ENCODE data around the gene TNFRSF13B. TPM values are rescaled to one million over a fixed set of nuclear protein-coding genes. Genes with fewer than 3 reads are reported as not detected.

The TNFRSF13B gene
- total and polyA plus RNA-seq, 10 of the 15 experiments (the other 5 are each of a cell fraction or from before 2014, with no cell fraction given): 15.5 to 231 (median 119) TPM

GRCh38 chr17:16889088-16889465 is 82.8 kb downstream of the TNFRSF13B start:
- Histone ChIP-seq H3K27ac (ENCODE audit: control insufficient read depth, insufficient read depth) (no peak overlapping the region), H3K9ac (ENCODE audit: control insufficient read depth, insufficient read depth, low read length) (no peak overlapping the region), H2AFZ (ENCODE audit: control insufficient read depth, low read depth, low read length) (no peak overlapping the region), H3K4me2 (ENCODE audit: control insufficient read depth, insufficient read depth) (no peak overlapping the region), H4K20me1 (ENCODE audit: control insufficient read depth, insufficient read depth) (no peaks in the 10 kb centered on the region), H3K9me3 (replicated peaks; ENCODE audit: control insufficient read depth, insufficient read depth, low read length) (no peaks in the 10 kb centered on the region), H3K4me1 (ENCODE audit: control insufficient read depth, insufficient read depth, low read length) (no peaks in the 10 kb centered on the region; the same call in 1 of the 2 replicates), H3K36me3 (ENCODE audit: control insufficient read depth in 2 of 2, insufficient read depth in 2 of 2, low read length in 1 of 2) (no peaks in the 10 kb centered on the region), H3K27me3 (replicated peaks in 1 of 2; ENCODE audit: control insufficient read depth in 2 of 2, insufficient read depth in 2 of 2, low read length in 1 of 2) (no peaks in the 10 kb centered on the region), H3K4me3 (no peak overlapping the region), H3K79me2 (ENCODE audit: control insufficient read depth, insufficient read depth, low read length) (no peaks in the 10 kb centered on the region)
- TF ChIP-seq PAX8 (IDR thresholded peaks at IDR 0.05): no peak
- no peak for TF ChIP-seq TAF1 (IDR thresholded peaks at IDR 0.05; ENCODE audit: borderline replicate concordance, low read depth, low read length)
- TF ChIP-seq SIN3A (IDR thresholded peaks at IDR 0.05; ENCODE audit: low read depth, low read length): no peak
- TF ChIP-seq SRF (IDR thresholded peaks at IDR 0.05; ENCODE audit: low read depth in 2 of 2, low read length in 2 of 2): no peak
- no peak for TF ChIP-seq CBFB (IDR thresholded peaks at IDR 0.05; ENCODE audit: low read depth)
- no peak for TF ChIP-seq PML (IDR thresholded peaks at IDR 0.05; ENCODE audit: low read length)
- TF ChIP-seq FOXK2 (IDR thresholded peaks at IDR 0.05): no peak
- no peak for TF ChIP-seq NRF1 (conservative IDR thresholded peaks at IDR 0.05; ENCODE audit: low read depth, low read length)
- no peak for TF ChIP-seq USF1 (IDR thresholded peaks at IDR 0.05; ENCODE audit: borderline replicate concordance, extremely low read length, insufficient read depth, low read depth, low read length)
- intact Hi-C loops (cut with micrococcal nuclease; ENCODE audit: unreplicated experiment): no loop called here
- SMC1A ChIA-PET (ENCODE audit: uncharacterized antibody, unreplicated experiment): no interaction called here
- in situ Hi-C loops (cut with MboI): no loop called here
- RAD21 ChIA-PET (ENCODE audit: unreplicated experiment): no interaction called here
- 56% methylated on average over 5 of the region's 5 CpGs for WGBS (ENCODE audit: insufficient coverage, insufficient replicate concordance, low lambda C conversion rate, missing lambda C conversion rate)
- DNase-seq (ENCODE audit: low read depth, low spot score) (no peak), FAIRE-seq (no peak), ATAC-seq (no peak)
- POLR2A ChIA-PET: no interaction called here
- CTCF ChIA-PET: no interaction called here
- BruUV-seq (replicated peaks): no TSS peak

Small RNA genes lying within 50 kb of the gene (small RNA-seq; reads per million reads assigned to genes)
- not detected for gene AL353996.1

Other genes with a start within 250 kb of the TNFRSF13B start
- gene MPRIP, start 70.3 kb upstream of the TNFRSF13B start, total RNA-seq (2014; rRNA removed): 115 and 131 TPM in 2 replicates
- gene MPRIP, start 70.3 kb upstream of the TNFRSF13B start, total RNA-seq (2014; rRNA removed; fragmentation: Illumina TruSeq; extraction: Trizol): 79.0 and 83.9 TPM in 2 replicates
- 159 and 168 TPM in 2 replicates for gene MPRIP, start 70.3 kb upstream of the TNFRSF13B start, total RNA-seq (2021)
- gene MPRIP, start 70.3 kb upstream of the TNFRSF13B start, polyA plus RNA-seq (2011; rRNA removed): 51.1 and 70.6 TPM in 2 replicates
- gene MPRIP, start 70.3 kb upstream of the TNFRSF13B start, polyA plus RNA-seq (2014; fragmentation: Illumina TruSeq; extraction: Trizol): 35.1 and 72.7 TPM in 2 replicates
- gene MPRIP, start 70.3 kb upstream of the TNFRSF13B start, polyA plus RNA-seq (2014; fragmentation: Nextera tagmentation; extraction: Ambion mirVana): 10 to 100 TPM; 24.3 to 44.6 TPM
- gene MPRIP, start 70.3 kb upstream of the TNFRSF13B start, polyA plus RNA-seq (2014; rRNA removed): 89.3 and 97.0 TPM in 2 replicates
- 10 to 100 TPM; 16.5 to 18.5 TPM for gene MPRIP, start 70.3 kb upstream of the TNFRSF13B start, polyA plus RNA-seq (2016; fragmentation: Nextera tagmentation; extraction: Ambion mirVana)
- 17.4 and 18.6 TPM in 2 replicates for gene PLD6, start 234.2 kb upstream of the TNFRSF13B start, total RNA-seq (2014; rRNA removed)
- 7.5 TPM in 2 replicates for gene PLD6, start 234.2 kb upstream of the TNFRSF13B start, total RNA-seq (2014; rRNA removed; fragmentation: Illumina TruSeq; extraction: Trizol)
- gene PLD6, start 234.2 kb upstream of the TNFRSF13B start, total RNA-seq (2021): 15.4 and 15.5 TPM in 2 replicates
- 8.7 and 10.5 TPM in 2 replicates for gene PLD6, start 234.2 kb upstream of the TNFRSF13B start, polyA plus RNA-seq (2011; rRNA removed)
- 10.1 and 11.1 TPM in 2 replicates for gene PLD6, start 234.2 kb upstream of the TNFRSF13B start, polyA plus RNA-seq (2014; fragmentation: Illumina TruSeq; extraction: Trizol)
- gene PLD6, start 234.2 kb upstream of the TNFRSF13B start, polyA plus RNA-seq (2014; fragmentation: Nextera tagmentation; extraction: Ambion mirVana): 10 to 100 TPM in 1 of 2 experiments, 1 to 10 TPM in 1; 4.7 to 21.4 TPM
- gene PLD6, start 234.2 kb upstream of the TNFRSF13B start, polyA plus RNA-seq (2014; rRNA removed): 14.7 and 15.3 TPM in 2 replicates
- gene PLD6, start 234.2 kb upstream of the TNFRSF13B start, polyA plus RNA-seq (2016; fragmentation: Nextera tagmentation; extraction: Ambion mirVana): 10 to 100 TPM; 11.1 to 12.9 TPM